ACC112 (cell line): Measurements from ENCODE around the gene REG1A.

Experiments used
- H2AFZ ChIP-seq: fragments of 200-600 bp; sonication (generic); one replicate; pipeline ENCODE4 v1.6.0; 2017; ENCODE audit warnings: antibody characterized with exemption, low read length; ENCODE audit not compliant: unreplicated experiment
- H3K27ac ChIP-seq: fragments of 200-600 bp; sonication (generic); 2 replicates; pipeline ENCODE4 v1.5.1; 2014; ENCODE audit warnings: low read depth, mild to moderate bottlenecking, antibody characterized with exemption, low read length, moderate library complexity
- H3K27me3 ChIP-seq: fragments of 200-600 bp; sonication (generic); 2 replicates; pipeline ENCODE4 v1.6.1; 2014; ENCODE audit warnings: mild to moderate bottlenecking, antibody characterized with exemption, low read length, moderate library complexity, mixed read lengths; ENCODE audit not compliant: insufficient read depth
- H3K36me3 ChIP-seq: fragments of 200-600 bp; sonication (generic); 2 replicates; pipeline ENCODE4 v1.6.1; 2016; ENCODE audit warnings: mild to moderate bottlenecking, antibody characterized with exemption, low read length, moderate library complexity, mixed read lengths; ENCODE audit not compliant: insufficient read depth
- H3K4me1 ChIP-seq: fragments of 200-600 bp; sonication (generic); one replicate; pipeline ENCODE4 v1.6.1; 2016; ENCODE audit warnings: low read length, mixed read lengths; ENCODE audit not compliant: insufficient read depth, unreplicated experiment, control insufficient read depth
- H3K4me3 ChIP-seq: fragments of 200-600 bp; sonication (generic); 2 replicates; pipeline ENCODE4 v1.5.1; 2014; ENCODE audit warnings: mild to moderate bottlenecking, low read depth, low read length
- H3K79me2 ChIP-seq: fragments of 200-600 bp; sonication (generic); one replicate; pipeline ENCODE4 v1.6.0; 2016; ENCODE audit warnings: low read length; ENCODE audit not compliant: control insufficient read depth, unreplicated experiment, insufficient read depth

Gene REG1A, protein sequence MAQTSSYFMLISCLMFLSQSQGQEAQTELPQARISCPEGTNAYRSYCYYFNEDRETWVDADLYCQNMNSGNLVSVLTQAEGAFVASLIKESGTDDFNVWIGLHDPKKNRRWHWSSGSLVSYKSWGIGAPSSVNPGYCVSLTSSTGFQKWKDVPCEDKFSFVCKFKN

DNA sequence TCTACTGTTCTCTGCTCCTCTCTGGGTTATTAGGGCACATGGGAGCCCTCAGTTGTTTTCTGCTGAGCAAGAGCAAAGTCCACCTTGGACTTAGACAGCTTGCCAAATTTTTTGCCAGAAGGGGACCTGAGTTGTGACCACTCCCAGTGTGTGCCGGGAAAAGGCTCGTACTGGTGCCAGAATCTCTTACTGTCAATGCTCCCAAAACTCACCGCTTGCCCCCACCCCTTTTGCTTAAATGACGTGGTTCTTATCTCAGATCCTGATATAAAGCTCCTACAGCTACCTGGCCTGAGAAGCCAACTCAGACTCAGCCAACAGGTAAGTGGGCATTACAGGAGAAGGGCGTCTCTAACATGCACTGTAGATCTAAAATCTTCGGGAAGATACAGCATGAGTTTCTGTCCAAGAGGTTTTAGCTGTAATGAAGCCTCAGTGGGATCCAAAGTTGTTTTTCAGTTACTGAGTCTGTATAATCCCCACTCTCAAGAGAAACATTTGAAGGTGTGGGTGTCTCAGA, at the start of gene REG1A:
TSS of gene REG1A (plus strand) at position 295 of the 520 bp plus-strand sequence. CDS start 374 bp downstream, outside the sequence.
- Histone ChIP-seq H3K27me3 (no peaks in the 10 kb centered on the region), H3K36me3 (no peaks in the 10 kb centered on the region), H2AFZ (no peak within 1 kb of the TSS), H3K4me3 (no peak within 1 kb of the TSS), H3K4me1 (no peaks in the 10 kb centered on the region), H3K27ac (no peak within 1 kb of the TSS), H3K79me2 (no peaks in the 10 kb centered on the region)

DNA sequence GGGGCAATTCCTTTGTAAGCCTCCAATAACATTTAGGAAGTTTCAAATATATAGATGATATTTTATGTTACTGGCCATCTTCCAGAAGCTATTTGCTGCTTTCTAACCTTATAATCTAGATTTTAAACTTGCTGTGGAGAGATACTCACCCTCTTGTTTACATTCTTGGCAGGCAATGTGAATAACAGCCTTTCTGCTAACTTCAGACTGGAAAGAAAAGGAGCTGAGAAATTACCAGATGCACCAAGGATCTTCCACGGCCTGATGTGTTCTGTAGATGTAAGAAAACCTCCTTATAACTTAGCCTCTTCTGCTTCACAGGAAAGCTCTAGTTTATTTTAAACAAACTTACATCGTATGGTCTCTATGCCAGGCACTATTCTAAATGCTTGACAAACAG, 49.2 kb upstream of the REG1A start:
- Histone ChIP-seq H3K27me3 (no peaks in the 10 kb centered on the region), H3K4me1 (no peaks in the 10 kb centered on the region), H3K79me2 (no peaks in the 10 kb centered on the region), H3K4me3 (no peak overlapping the region), H2AFZ (no peak overlapping the region), H3K36me3 (no peaks in the 10 kb centered on the region), H3K27ac (no peak overlapping the region)

DNA sequence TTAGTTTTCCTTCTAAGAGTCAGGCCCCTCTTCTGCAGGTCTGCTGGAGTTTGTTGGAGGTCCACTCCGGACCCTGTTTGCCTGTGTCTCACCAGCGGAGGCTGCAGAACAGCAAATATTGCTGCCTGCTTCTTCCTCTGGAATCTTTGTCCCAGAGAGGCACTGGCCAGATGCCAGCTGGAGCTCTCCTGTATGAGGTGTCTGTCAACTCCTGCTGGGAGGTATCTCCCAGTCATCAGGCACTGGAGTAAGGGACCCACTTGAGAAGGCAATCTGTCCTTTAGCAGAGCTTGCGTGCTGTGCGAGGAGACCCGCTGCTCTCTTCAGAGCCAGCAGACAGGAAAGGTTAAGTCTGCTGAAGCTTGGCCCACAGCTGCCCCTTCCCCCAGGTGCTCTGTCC, 37.3 kb upstream of the REG1A start:
- Histone ChIP-seq H3K27me3 (no peaks in the 10 kb centered on the region), H3K4me1 (no peaks in the 10 kb centered on the region), H3K36me3 (no peaks in the 10 kb centered on the region), H2AFZ (no peak overlapping the region), H3K79me2 (no peaks in the 10 kb centered on the region), H3K4me3 (no peak overlapping the region), H3K27ac (no peak overlapping the region)

DNA sequence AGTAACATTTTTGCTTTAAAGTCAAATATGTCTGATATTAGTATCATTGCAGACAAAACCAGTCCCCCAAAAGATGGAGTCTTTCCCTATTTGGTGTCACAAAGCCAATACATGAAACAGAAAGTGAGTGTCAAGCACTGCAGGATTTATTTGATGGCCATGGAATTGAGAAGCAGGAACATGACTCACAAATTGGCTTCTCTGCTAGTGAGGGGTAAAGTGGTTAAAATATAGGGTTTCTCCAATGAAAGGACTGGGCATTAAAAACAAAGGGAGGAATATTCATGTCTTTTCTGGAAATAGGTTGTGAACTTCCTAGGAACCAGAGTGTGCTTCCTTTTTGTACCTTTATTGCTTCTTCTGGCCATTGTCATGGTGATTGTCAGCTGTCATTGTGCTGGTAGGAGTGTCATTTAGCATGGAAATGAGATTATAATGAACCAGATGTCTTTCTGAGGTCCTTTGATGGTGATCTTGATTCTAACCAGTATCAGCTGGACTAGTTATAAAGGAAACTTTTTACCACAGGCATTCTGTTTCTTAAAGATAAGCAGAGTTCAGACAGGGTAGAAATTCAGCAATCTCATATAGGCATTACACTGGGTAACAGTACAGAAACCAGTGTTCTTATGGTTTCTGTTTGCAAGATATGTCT, 36.6 kb upstream of the REG1A start:
- Histone ChIP-seq H3K27ac (no peak overlapping the region), H3K27me3 (no peaks in the 10 kb centered on the region), H2AFZ (no peak overlapping the region), H3K4me1 (no peaks in the 10 kb centered on the region), H3K79me2 (no peaks in the 10 kb centered on the region), H3K4me3 (no peak overlapping the region), H3K36me3 (no peaks in the 10 kb centered on the region)

DNA sequence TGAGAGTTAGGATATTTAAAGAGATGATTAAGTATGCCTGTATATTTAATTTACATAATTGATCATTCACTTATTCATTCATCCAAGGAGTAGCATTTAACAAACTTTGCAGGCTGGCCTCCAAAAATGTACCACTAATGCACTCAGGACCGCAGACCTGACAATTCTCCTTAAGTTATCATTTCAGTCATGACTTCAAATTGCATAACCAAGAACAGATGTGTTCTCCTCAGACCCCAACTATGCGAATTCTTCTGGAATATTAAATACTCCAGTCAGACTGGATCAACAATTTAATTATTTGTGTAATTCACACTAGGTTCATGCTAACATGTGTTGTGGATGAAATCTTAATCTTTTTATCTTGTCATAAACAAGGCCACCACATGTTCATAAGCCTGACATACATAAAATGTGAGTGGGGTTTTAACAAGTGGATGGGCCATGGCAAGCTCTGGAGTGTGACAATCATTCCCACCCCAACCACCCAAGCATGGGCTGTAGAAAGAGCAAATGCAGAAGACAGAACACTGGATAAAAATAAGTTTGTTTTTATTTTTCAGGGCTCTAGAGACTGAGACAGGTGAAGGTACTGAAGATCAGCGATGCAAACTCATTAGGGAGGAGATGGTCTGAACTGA, 35.7 kb upstream of the REG1A start:
- Histone ChIP-seq H3K79me2 (no peaks in the 10 kb centered on the region), H2AFZ (no peak overlapping the region), H3K27me3 (no peaks in the 10 kb centered on the region), H3K27ac (no peak overlapping the region), H3K36me3 (no peaks in the 10 kb centered on the region), H3K4me1 (no peaks in the 10 kb centered on the region), H3K4me3 (no peak overlapping the region)

DNA sequence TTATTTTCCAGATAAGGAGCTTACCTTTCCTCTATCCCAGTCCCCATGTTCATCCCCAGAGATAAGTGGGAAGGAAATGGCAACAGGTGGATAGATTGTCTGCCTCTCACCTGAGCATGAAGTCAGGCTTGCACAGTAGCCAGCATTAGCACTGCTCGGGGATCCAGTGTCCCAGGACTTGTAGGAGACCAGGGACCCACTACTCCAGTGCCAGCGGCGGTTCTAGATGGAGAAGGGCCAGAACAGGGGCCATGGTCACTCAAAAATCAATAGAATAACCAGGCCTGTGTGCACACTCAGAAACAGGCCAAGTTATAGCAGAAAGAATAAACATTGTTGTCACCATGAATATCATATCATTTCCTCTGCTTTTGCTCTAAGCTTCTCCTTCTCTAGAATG, 34.9 kb upstream of the REG1A start:
- Histone ChIP-seq H3K4me3 (no peak overlapping the region), H3K36me3 (no peaks in the 10 kb centered on the region), H2AFZ (no peak overlapping the region), H3K79me2 (no peaks in the 10 kb centered on the region), H3K27ac (no peak overlapping the region), H3K4me1 (no peaks in the 10 kb centered on the region), H3K27me3 (no peaks in the 10 kb centered on the region)

DNA sequence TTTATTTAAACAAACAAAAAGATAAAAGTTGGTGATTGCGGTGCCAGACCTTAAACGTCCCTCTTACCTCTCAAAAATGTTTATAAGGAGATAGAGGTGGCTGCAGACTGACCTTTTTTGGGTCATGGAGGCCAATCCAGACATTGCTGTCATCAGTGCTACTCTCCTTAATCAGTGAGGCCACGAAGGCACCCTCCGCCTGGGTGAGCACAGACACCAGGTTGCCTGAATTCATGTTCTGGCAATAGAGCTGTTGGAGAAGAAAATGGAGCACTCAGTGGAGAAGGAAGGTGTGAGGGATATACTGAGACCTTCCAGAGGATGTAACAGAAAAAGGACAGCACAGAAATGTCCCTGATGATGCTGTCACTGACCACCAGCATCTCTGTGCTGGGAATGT, 34.0 kb upstream of the REG1A start:
- H3K36me3 ChIP-seq = no peaks in the 10 kb centered on the region
- no peaks in the 10 kb centered on the region for H3K4me1 ChIP-seq
- H3K4me3 ChIP-seq = no peak overlapping the region
- no peaks in the 10 kb centered on the region for H3K27me3 ChIP-seq
- H3K27ac ChIP-seq = no peak overlapping the region
- H3K79me2 ChIP-seq = no peaks in the 10 kb centered on the region
- H2AFZ ChIP-seq = no peak overlapping the region

DNA sequence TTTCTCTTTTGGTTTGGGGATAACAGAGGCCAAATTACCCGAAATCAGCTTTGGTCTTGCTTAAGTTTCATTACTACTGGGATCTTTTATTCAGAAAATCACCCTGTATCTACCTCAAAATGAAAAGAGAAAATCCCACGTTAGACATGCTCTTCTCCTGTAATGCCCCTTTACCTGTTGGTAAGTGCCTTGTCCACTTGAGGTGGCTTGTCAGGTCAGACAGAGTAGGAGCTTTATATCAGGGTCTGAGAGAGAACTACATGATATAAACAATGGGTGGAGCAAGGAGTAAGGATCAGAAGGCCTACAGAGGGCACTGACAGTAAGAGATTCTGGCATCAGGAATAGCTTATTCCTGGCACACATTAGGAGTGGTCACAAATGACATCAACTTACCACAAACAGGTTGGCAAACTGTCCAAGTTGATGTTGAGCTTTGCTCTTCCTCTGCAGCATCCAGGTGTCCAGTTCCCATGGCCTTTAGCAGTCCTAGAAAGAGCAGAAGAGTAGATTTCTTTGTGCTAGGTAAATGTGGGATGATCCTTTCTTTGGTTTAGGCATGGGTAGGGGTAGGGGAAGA, 32.4 kb upstream of the REG1A start, which contains the start of gene REG1B:
TSS of gene REG1B (minus strand) at position 209 of the 580 bp plus-strand sequence. CDS start 381 bp downstream, outside the sequence.
- no peaks in the 10 kb centered on the region for H3K4me1 ChIP-seq
- H3K4me3 ChIP-seq = no peak within 1 kb of the TSS
- H3K36me3 ChIP-seq = no peaks in the 10 kb centered on the region
- H3K79me2 ChIP-seq = no peaks in the 10 kb centered on the region
- no peaks in the 10 kb centered on the region for H3K27me3 ChIP-seq
- no peak within 1 kb of the TSS for H2AFZ ChIP-seq
- no peak within 1 kb of the TSS for H3K27ac ChIP-seq

DNA sequence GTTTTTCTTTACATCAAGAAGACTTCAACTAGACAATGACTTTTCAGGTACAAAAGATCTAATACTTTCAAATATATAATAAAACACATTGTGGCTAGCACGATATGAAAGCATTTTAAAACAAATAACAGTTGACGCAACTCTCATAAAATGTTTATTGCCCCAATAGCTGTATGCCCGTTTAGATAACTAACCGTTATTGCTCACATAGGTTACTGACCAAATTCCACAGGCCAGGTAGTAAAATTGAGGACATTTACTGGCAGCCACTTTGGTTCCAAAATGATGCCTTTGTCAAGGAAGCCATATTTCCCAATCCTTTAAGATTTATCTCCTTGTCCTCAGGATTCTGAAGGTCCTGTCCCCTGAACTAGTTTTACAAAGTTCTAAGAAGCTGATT, 29.6 kb upstream of the REG1A start:
- Histone ChIP-seq H3K36me3 (no peaks in the 10 kb centered on the region), H2AFZ (no peak overlapping the region), H3K4me1 (no peaks in the 10 kb centered on the region), H3K27me3 (no peaks in the 10 kb centered on the region), H3K27ac (no peak overlapping the region), H3K4me3 (no peak overlapping the region), H3K79me2 (no peaks in the 10 kb centered on the region)

DNA sequence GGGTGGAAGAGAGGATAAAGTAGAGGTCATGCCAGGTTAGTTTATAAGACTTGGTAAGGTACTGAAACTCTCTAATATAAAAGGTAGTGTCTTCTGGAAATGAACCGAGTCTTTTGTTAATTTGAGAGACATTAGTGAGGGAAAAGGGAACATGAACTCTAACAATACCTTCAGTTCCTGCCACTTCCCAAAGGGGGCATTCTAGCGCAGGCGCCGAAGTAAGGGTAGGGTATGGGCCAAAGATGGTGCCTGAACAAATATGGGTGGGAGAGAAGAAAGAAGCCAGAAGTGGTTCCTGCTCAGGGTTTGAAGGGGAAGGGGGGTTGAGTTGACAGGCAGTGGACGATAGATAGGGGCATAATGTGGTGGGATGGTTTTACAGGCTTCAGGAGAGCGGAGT, 22.4 kb upstream of the REG1A start:
- Histone ChIP-seq H2AFZ (no peak overlapping the region), H3K36me3 (no peaks in the 10 kb centered on the region), H3K4me1 (no peaks in the 10 kb centered on the region), H3K4me3 (no peak overlapping the region), H3K27me3 (no peaks in the 10 kb centered on the region), H3K27ac (no peak overlapping the region), H3K79me2 (no peaks in the 10 kb centered on the region)
